ENCODE measurements around the gene PRKAR2B. TPM values are rescaled to one million over a fixed set of nuclear protein-coding genes. Genes with fewer than 3 reads are reported as not detected.

PRKAR2B gene
- total RNA-seq, 1 experiment from 2014 or later = 15.1 TPM

DNA sequence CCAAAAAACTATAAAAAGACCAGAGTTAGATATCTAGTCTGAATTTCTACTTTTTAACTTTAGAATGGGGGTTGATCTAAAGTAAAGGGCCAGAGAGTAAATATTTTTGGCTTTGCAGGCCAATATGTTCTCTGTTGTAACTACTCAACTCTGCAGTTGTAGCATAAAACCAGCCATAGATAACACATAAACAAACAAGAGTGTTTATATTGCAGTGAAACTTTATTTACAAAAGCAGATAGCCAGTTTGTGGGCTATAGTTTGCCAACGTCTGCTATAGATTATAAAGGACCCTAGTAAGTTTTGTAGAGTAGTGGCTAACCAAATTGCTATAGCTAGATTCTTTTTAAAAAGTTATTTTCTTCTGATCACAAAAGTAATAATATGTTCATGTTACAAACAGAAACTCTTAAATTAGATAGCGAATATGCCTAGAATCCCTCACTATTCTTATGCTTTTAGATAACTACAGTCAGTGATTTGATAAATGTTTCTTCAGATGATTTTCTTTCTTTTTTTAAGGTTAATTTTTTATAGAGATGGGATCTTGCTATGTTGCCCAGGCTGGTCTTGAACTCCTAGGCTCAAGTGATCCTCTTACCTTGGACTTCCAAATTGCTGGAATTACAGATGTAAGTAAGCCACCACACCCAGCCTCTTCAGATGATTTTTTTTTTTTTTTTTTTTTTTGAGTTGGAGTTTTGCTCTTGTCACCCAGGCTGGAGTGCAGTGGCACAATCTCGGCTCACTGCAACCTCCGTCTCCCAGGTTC lies 100.7 kb downstream of the PRKAR2B start:
- H3K9me3 ChIP-seq (ENCODE audit: control insufficient read depth in 1 of 2, insufficient read depth in 1 of 2, low read depth in 1 of 2, low read length in 2 of 2) = no peaks in the 10 kb centered on the region
- TF ChIP-seq JUND (IDR thresholded peaks at IDR 0.05) (no peak), SP1 (IDR thresholded peaks at IDR 0.05; ENCODE audit: low read depth) (no peak), ZNF274 (IDR thresholded peaks at IDR 0.05; ENCODE audit: low read depth, low read length) (no peak), EZH2 (IDR thresholded peaks at IDR 0.05) (no peak), SRF (IDR thresholded peaks at IDR 0.05; ENCODE audit: low read depth) (no peak), EZH2phosphoT487 (IDR thresholded peaks at IDR 0.05; ENCODE audit: borderline replicate concordance) (no peak), TCF7L2 (IDR thresholded peaks at IDR 0.05; ENCODE audit: borderline replicate concordance, extremely low read depth, insufficient read depth, insufficient read length) (no peak), POLR2AphosphoS5 (IDR thresholded peaks at IDR 0.05; ENCODE audit: low read depth, low read length) (no peak), POLR2A (IDR thresholded peaks at IDR 0.05; ENCODE audit: borderline replicate concordance, extremely low read depth, insufficient read depth, insufficient read length) (no peak), RAD21 (IDR thresholded peaks at IDR 0.05; ENCODE audit: low read depth) (no peak), EGR1 (IDR thresholded peaks at IDR 0.05; ENCODE audit: low read depth) (no peak), CEBPB (IDR thresholded peaks at IDR 0.05; ENCODE audit: low read depth) (no peak)
- TF ChIP-seq, protein P1, sequence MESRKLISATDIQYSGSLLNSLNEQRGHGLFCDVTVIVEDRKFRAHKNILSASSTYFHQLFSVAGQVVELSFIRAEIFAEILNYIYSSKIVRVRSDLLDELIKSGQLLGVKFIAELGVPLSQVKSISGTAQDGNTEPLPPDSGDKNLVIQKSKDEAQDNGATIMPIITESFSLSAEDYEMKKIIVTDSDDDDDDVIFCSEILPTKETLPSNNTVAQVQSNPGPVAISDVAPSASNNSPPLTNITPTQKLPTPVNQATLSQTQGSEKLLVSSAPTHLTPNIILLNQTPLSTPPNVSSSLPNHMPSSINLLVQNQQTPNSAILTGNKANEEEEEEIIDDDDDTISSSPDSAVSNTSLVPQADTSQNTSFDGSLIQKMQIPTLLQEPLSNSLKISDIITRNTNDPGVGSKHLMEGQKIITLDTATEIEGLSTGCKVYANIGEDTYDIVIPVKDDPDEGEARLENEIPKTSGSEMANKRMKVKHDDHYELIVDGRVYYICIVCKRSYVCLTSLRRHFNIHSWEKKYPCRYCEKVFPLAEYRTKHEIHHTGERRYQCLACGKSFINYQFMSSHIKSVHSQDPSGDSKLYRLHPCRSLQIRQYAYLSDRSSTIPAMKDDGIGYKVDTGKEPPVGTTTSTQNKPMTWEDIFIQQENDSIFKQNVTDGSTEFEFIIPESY (IDR thresholded peaks at IDR 0.05; ENCODE audit: extremely low read depth, insufficient replicate concordance, low read length) = no peak
- TF ChIP-seq, protein P2, sequence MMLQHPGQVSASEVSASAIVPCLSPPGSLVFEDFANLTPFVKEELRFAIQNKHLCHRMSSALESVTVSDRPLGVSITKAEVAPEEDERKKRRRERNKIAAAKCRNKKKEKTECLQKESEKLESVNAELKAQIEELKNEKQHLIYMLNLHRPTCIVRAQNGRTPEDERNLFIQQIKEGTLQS (IDR thresholded peaks at IDR 0.05) = no peak
- TF ChIP-seq, protein P3, sequence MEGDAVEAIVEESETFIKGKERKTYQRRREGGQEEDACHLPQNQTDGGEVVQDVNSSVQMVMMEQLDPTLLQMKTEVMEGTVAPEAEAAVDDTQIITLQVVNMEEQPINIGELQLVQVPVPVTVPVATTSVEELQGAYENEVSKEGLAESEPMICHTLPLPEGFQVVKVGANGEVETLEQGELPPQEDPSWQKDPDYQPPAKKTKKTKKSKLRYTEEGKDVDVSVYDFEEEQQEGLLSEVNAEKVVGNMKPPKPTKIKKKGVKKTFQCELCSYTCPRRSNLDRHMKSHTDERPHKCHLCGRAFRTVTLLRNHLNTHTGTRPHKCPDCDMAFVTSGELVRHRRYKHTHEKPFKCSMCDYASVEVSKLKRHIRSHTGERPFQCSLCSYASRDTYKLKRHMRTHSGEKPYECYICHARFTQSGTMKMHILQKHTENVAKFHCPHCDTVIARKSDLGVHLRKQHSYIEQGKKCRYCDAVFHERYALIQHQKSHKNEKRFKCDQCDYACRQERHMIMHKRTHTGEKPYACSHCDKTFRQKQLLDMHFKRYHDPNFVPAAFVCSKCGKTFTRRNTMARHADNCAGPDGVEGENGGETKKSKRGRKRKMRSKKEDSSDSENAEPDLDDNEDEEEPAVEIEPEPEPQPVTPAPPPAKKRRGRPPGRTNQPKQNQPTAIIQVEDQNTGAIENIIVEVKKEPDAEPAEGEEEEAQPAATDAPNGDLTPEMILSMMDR (IDR thresholded peaks at IDR 0.05 in 2 of 3, conservative IDR thresholded peaks at IDR 0.05 in 1 of 3; ENCODE audit: borderline replicate concordance in 1 of 3, insufficient read depth in 1 of 3, low read depth in 2 of 3, low read length in 2 of 3) = no peak
- TF ChIP-seq, protein P4, sequence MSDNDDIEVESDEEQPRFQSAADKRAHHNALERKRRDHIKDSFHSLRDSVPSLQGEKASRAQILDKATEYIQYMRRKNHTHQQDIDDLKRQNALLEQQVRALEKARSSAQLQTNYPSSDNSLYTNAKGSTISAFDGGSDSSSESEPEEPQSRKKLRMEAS (IDR thresholded peaks at IDR 0.05) = no peak
- H3K4me2 ChIP-seq (ENCODE audit: low read length) = no peak overlapping the region
- H4K20me1 ChIP-seq (ENCODE audit: insufficient read depth) = no peaks in the 10 kb centered on the region
- no peak overlapping the region for H3K9ac ChIP-seq (ENCODE audit: low read length)
- H3K27me3 ChIP-seq (ENCODE audit: insufficient read depth, low read length) = no peaks in the 10 kb centered on the region
- H2AFZ ChIP-seq (ENCODE audit: low read depth, low read length, poor library complexity, severe bottlenecking) = no peak overlapping the region
- H3K4me1 ChIP-seq (ENCODE audit: control insufficient read depth in 1 of 2, insufficient read depth in 2 of 2, low read length in 2 of 2) = peaks cover 2 to 12% of the 10 kb centered on the region in 2 experiments; a peak in 3 of 4 replicates
- DNase-seq (ENCODE audit: low read depth, low spot score) (no peak), ATAC-seq (no peak)
- H3K9me2 ChIP-seq (ENCODE audit: insufficient read depth) = no peaks in the 10 kb centered on the region
- no TSS peak for BruUV-seq (replicated peaks)
- intact Hi-C loops (cut with micrococcal nuclease) = loop anchor here (10.0 kb wide), 1 partner anchor 600 kb away; no protein-coding TSS in a partner anchor
- no peaks in the 10 kb centered on the region for H3K36me3 ChIP-seq (ENCODE audit: control insufficient read depth in 1 of 2, insufficient read depth in 2 of 2, low read length in 2 of 2)
- H3K4me3 ChIP-seq (replicated peaks in 1 of 2; ENCODE audit: low read depth in 1 of 2, low read length in 2 of 2) = no peak overlapping the region
- no peaks in the 10 kb centered on the region for H3K79me2 ChIP-seq (ENCODE audit: insufficient read depth, low read length)
- ChIA-PET POLR2A (no interaction called here), RAD21 (ENCODE audit: low non-redundant PET in 1 of 2, low total read pairs in 2 of 2, uncharacterized antibody in 2 of 2, unreplicated experiment in 2 of 2) (no interaction called here), CTCF (no interaction called here)
- no peak overlapping the region for H3K27ac ChIP-seq (ENCODE audit: low read depth, low read length)
